Ectodermal cell (in vitro differentiated cells): ENCODE data around the gene GRID1.

Experiments
- H3K27ac ChIP-seq: 2 replicates; pipeline ENCODE4 v1.7.0; 2013; ENCODE audit warnings: mild to moderate bottlenecking, low read depth, low read length; ENCODE audit not compliant: insufficient read depth, poor library complexity, severe bottlenecking
- H3K27me3 ChIP-seq: 2 replicates; pipeline ENCODE4 v1.7.0; 2013; ENCODE audit warnings: mild to moderate bottlenecking, low read length; ENCODE audit not compliant: insufficient read depth, control insufficient read depth, poor library complexity, severe bottlenecking
- H3K36me3 ChIP-seq: one replicate; pipeline ENCODE4 v1.7.0; 2013; ENCODE audit warnings: low read length; ENCODE audit not compliant: control insufficient read depth, insufficient read depth
- H3K4me1 ChIP-seq: one replicate; pipeline ENCODE4 v1.7.0; 2013; ENCODE audit warnings: low read length; ENCODE audit not compliant: control insufficient read depth, insufficient read depth
- H3K4me3 ChIP-seq: 2 replicates; pipeline ENCODE4 v1.7.0; 2013; ENCODE audit warnings: low read depth, low read length, control low read depth; ENCODE audit not compliant: insufficient read depth
- H3K9me3 ChIP-seq: 2 replicates; pipeline ENCODE4 v1.7.0; 2013; ENCODE audit warnings: mild to moderate bottlenecking, low read length, moderate library complexity; ENCODE audit not compliant: control insufficient read depth
- WGBS, 2 experiments: methylation state at CpG; one replicate each; pipeline ENCODE4 v1.1.7; 2013; ENCODE audit warnings: missing lambda C conversion rate in 2 of 2; 5-methylcytosine and 5-hydroxymethylcytosine counted together

GRID1 gene

DNA sequence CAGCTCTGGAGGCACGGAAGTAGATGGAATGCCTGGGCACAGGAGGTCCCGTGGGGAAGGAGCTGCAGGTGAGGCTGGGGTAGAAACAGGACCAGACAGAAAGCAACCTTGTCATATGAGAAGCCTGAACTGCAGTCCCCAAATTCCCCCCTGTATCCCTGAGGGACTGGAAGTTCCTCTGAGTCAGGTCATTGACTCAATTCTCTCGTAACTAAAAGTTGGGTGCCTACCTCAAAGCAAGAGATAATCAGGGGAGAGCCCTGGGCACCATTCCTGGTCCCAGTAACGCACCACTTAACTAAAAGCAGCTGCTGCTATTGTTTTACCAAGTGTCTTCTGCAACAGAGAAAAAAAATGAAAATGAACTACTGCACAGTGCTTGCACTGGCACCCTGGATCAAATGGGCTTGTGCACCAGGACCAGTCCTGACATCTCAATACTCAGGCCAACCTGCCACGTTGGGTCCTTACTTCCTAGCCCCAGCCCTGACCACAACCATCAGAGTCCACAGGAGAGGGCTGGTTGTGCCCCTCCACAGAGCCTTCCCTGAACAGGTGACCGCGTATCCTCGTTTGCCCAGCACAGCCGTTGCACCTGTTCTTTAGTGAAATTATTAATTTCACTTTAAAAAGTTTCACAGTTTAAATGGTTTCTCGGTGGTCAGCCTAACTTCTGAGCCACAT lies 79.3 kb downstream of the GRID1 start:
- no peak overlapping the region for H3K27ac ChIP-seq
- WGBS, 2 experiments, result 92% methylated on average over 10 of the region's 10 CpGs
- no peaks in the 10 kb centered on the region for H3K4me1 ChIP-seq
- no peaks in the 10 kb centered on the region for H3K36me3 ChIP-seq
- H3K9me3 ChIP-seq, result no peaks in the 10 kb centered on the region
- H3K4me3 ChIP-seq, result no peak overlapping the region
- H3K27me3 ChIP-seq, result no peaks in the 10 kb centered on the region

DNA sequence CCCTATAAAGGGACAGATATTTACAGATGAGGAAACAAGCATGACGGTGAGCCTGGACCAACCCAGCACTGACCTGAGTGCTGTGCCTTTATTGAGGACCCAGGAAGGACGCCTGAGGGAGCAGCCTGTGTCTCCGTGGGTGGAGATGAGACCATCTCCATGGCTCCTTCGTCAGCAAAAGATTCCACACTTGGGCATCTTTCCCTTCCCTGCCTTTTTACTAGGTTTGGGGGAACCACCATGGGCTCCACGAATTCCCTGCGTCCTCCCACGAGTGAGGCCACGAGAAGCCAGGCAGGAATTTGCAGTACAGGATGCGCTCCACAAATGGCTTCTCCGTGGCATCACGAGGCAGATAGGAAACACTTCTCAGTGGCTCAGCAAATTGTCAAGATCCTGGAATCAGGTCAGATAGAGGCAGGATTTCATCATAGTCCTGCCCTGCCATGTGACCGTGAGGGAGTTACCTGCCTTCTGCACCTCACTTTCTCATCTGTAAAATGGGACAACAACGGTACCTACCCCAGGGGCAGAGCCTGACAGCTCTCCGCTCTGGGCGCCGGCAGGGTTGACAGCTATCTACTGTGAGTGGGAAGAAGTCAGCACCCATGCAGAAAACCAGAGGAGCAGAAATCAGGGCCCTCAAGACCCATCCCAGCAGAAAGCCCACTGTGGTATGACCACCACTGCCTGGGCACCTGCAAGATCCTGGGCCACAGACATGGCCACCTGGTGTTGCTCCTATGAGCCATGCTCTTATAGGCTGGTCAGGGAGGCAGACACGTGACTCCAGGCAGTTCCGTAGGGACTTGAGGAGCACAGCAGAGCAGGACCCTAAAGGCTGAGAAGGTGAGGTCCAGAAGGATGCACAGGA lies 80.1 kb downstream of the GRID1 start:
- Histone ChIP-seq H3K9me3 (no peaks in the 10 kb centered on the region), H3K4me3 (no peak overlapping the region), H3K27ac (no peak overlapping the region), H3K36me3 (no peaks in the 10 kb centered on the region), H3K4me1 (no peaks in the 10 kb centered on the region), H3K27me3 (no peaks in the 10 kb centered on the region)
- 93 to 94% methylated on average over 18 of the region's 18 CpGs for WGBS, 2 experiments

DNA sequence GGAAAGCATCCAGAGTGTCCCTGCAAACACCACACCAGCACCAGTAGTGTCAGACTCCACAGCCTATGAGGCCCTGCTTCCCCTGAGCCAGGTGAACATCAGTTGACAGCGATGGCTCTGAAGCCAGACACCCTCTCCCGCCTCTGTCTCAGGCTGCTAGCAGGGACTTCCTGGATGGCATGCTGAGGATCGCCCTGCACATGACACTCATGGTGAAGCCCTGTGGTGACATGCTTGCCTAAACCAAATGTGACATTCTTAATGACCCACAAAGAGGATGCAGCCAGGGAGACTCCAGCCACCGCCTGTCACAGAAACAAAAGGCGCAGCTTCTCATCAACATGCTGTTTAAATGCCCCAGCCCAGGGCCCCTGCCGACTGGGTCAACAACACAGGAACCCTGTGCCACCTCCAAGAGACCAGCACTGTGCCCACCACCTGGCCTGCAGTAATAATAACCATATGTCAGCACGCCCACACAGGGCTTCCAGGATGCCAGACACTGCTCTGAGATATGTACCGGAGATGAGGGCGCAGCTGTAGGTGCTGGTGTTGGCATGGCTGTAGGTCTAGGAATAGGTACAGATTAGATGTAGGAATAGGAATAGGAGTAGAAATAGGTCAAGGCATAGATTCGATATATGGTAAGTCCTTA lies 81.3 kb downstream of the GRID1 start:
- 85 to 88% methylated on average over 10 of the region's 10 CpGs for WGBS, 2 experiments
- Histone ChIP-seq H3K27ac (no peak overlapping the region), H3K4me1 (no peaks in the 10 kb centered on the region), H3K27me3 (no peaks in the 10 kb centered on the region), H3K9me3 (no peaks in the 10 kb centered on the region), H3K4me3 (no peak overlapping the region), H3K36me3 (no peaks in the 10 kb centered on the region)

DNA sequence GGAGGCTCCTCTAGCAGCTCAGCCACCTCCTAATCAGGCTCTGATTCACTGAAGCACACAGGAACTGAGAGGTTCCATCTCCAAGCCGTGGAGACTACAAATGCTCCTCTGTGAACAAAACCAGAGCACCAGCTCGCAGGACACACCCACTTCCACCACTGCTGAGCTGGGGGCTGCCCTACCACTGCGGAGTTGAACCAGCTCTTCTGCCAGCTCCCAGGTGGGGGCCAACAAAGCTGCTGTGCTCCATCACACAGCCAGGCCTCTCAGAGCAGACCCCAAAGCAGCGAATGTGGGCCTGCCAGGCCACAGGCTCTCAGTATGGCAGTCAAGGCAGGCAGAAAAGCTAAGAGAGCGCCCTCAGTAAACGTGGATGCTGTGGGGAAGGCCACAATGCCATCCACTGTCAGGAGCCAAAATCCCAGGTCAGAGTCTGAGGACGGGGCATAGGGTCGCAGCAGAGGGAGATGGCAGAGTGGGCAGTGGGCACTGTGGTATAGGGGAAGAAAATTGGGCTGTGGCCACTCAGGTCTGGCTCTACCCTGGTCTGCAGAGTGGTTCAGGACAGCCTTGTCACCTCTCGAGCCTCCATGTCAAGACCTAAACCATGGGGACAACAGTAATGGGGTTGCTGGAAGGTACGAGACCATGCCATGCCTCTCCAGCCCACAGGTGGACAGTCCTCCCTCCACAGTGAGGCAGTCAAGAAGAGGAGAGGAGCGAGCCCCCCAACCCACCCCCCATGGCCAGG lies 82.1 kb downstream of the GRID1 start:
- Histone ChIP-seq H3K4me1 (no peaks in the 10 kb centered on the region), H3K4me3 (no peak overlapping the region), H3K36me3 (no peaks in the 10 kb centered on the region), H3K27me3 (no peaks in the 10 kb centered on the region), H3K27ac (no peak overlapping the region), H3K9me3 (no peaks in the 10 kb centered on the region)
- WGBS, 2 experiments, result 81% methylated on average over 11 of the region's 11 CpGs

DNA sequence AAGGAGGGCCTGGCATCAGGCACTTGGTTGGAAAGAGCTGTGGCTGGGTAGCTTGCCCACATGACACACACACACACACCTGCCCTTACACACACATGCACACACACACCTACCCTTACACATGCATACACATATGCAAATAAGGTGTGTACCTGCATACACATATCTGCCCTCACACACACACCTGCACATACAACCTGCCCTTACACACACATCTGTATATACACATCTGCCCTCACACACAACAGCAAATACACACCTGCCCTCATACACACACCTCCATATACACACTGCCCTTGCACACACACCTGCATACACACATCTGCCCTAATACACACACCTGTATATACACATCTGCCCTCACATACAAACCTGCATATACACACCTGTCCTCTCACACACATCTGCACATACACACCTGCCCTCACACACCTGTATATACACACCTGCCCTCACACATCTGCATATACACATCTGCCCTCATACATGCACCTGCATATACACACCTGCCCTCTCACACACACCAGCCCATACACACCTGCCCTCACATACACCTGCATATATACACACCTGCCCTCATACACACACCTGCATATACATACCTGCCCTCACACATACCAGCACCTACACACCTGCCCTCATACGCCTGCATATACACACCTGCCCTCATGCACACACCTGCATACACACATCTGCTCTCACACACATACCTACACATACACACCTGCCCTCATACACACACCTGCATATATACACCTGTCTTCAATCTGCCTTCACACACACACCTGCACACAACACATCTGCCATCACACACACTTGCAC lies 82.9 kb downstream of the GRID1 start:
- no peaks in the 10 kb centered on the region for H3K36me3 ChIP-seq
- H3K4me3 ChIP-seq, result no peak overlapping the region
- WGBS, 2 experiments, result 86 to 91% methylated on average over 1 of the region's 1 CpG
- H3K4me1 ChIP-seq, result no peaks in the 10 kb centered on the region
- no peaks in the 10 kb centered on the region for H3K27me3 ChIP-seq
- no peak overlapping the region for H3K27ac ChIP-seq
- H3K9me3 ChIP-seq, result no peaks in the 10 kb centered on the region

DNA sequence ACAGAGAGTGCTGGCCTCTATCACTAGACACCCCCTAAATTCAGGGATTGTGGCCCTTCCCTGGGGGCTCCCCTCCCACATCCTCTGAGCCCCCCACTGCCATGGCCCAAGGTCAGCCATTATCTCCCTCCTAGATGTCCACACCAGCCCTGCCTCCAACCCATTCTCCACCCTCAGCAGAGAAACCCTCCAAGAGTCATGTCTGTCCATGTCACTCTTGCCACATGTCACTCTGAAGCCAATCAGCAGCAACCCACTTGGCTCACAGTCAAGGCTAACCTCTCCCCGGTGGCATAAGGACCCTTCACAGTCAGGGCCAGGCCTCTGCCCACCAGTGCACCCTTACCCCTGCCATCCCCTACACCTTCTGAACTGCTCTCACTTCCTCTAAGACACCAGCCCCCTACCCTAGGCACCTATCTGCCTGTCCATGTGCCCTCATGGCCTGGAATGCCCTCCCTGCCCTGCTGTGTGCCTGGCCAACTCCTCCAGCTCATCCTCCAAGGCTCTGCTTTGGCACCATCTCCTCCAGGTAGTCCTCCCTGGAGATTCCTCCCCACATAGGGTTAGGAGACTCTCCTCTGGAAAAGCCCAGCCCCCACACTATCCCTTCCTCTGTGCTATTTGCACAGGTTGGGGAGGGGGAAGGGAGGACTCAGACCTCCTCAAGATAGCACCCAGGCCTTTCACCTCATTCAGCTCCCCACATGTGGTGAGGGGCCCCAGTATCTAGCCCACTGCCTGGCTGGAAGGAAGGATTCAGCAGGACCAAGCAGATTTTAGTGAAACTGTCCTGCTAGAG lies 83.7 kb downstream of the GRID1 start:
- Histone ChIP-seq H3K36me3 (no peaks in the 10 kb centered on the region), H3K4me3 (no peak overlapping the region), H3K4me1 (no peaks in the 10 kb centered on the region), H3K27me3 (no peaks in the 10 kb centered on the region), H3K9me3 (no peaks in the 10 kb centered on the region), H3K27ac (no peak overlapping the region)
- 92 to 95% methylated on average over 1 of the region's 1 CpG for WGBS, 2 experiments

DNA sequence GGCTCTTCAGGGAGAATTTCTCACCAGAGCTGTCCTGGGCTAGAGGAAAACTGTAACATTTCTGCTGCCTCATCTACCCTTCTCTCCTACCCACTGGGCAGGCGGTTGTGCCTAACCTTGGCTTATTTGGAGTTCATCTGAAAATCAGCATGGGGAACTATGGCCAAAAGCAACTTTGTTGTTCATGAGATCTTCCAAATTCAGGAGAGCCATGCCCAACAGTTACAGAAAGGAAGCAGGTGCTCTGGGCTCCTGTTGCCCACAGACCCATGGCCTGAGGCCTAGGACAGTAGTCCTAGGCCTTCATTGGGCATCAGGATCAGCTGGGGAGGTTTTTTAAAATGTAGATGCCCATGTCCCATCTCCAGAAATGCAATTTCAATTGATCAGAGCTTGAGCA lies 85.2 kb downstream of the GRID1 start:
- Histone ChIP-seq H3K27ac (no peak overlapping the region), H3K9me3 (no peaks in the 10 kb centered on the region), H3K4me3 (no peak overlapping the region), H3K27me3 (no peaks in the 10 kb centered on the region), H3K4me1 (no peaks in the 10 kb centered on the region), H3K36me3 (no peaks in the 10 kb centered on the region)
- 86 to 92% methylated on average over 1 of the region's 1 CpG for WGBS, 2 experiments

DNA sequence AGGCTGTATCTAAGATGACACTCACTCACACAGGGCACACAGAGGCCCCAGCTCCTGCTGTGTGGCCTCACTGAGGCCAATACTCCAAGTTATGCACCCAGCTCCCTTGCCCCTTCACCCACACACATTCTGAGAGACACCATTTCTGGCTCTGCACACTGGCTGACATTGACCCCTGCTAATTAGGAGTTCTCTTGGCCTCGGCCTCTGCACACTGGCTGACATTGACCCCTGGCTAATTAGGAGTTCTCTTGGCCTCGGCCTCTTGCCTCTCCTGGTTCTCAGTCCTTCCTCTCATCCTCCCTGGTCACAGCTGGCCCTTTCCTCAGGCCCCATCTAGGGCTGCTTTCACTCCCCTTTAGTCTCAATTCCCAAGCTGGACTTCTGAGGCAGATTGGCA lies 97.3 kb downstream of the GRID1 start:
- H3K27ac ChIP-seq, result no peak overlapping the region
- H3K4me3 ChIP-seq, result no peak overlapping the region
- 89 to 91% methylated on average over 2 of the region's 2 CpGs for WGBS, 2 experiments
- H3K4me1 ChIP-seq, result peaks cover 16% of the 10 kb centered on the region
- no peaks in the 10 kb centered on the region for H3K9me3 ChIP-seq
- H3K27me3 ChIP-seq, result no peaks in the 10 kb centered on the region
- no peaks in the 10 kb centered on the region for H3K36me3 ChIP-seq
